ENCODE measurements around the gene CUEDC1. TPM values are rescaled to one million over a fixed set of nuclear protein-coding genes. Genes with fewer than 3 reads are reported as not detected.

Gene CUEDC1
- total and polyA plus RNA-seq, 2 of the 13 experiments (the other 11 are each of a cell fraction or from before 2014, with no cell fraction given) = 7.4 to 12.9 TPM

- TF ChIP-seq KAT2B (IDR thresholded peaks at IDR 0.05; ENCODE audit: borderline replicate concordance, low read depth, low read length) = no peak
- TF ChIP-seq PITX1 (CRISPR knock-in tag; IDR thresholded peaks at IDR 0.05) = peak; percentile 23; the same call in 1 of the 2 replicates
- no peak for TF ChIP-seq ZBTB39 (CRISPR knock-in tag; IDR thresholded peaks at IDR 0.05)
- no peak for TF ChIP-seq ARID3A (IDR thresholded peaks at IDR 0.05; ENCODE audit: low read depth, low read length)
- no peak for TF ChIP-seq THAP8 (CRISPR knock-in tag; IDR thresholded peaks at IDR 0.05; ENCODE audit: borderline replicate concordance)
- TF ChIP-seq TBP (CRISPR knock-in tag; IDR thresholded peaks at IDR 0.05) = no peak
- 0 out of 2 replicates have a peak, but pooled peaks have one; percentile 20 for TF ChIP-seq RERE (CRISPR knock-in tag; IDR thresholded peaks at IDR 0.05; ENCODE audit: low read depth)
- TF ChIP-seq ZNF224 (CRISPR knock-in tag; IDR thresholded peaks at IDR 0.05) = no peak
- no peak for TF ChIP-seq PAXIP1 (CRISPR knock-in tag; conservative IDR thresholded peaks at IDR 0.05)
- TF ChIP-seq PLRG1 (conservative IDR thresholded peaks at IDR 0.05) = no peak
- no peak for TF ChIP-seq ARHGAP35 (CRISPR knock-in tag; IDR thresholded peaks at IDR 0.05; ENCODE audit: borderline replicate concordance)
- no peak for TF ChIP-seq ZNF17 (CRISPR knock-in tag; IDR thresholded peaks at IDR 0.05)
- no peak for TF ChIP-seq CEBPB (IDR thresholded peaks at IDR 0.05; ENCODE audit: borderline replicate concordance, low read depth, low read length)
Measured at GRCh38 chr17:57988301-57989250, 33.4 kb upstream of the CUEDC1 start (continued).

Data from HepG2 (cell line).